Activated T-cell treated with anti-CD3 and anti-CD28 coated beads, Interleukin-2, amount 50 U/mL, for 48 hours (primary cell): ENCODE measurements around the gene EFHD2.
"Not testable (repeated sequence)": the region's sequence is repeated elsewhere in the genome, so short reads cannot be mapped to it uniquely, and the experiment has no call there.

ENCODE experiments used
- DNase-seq, 2 experiments: peaks; one replicate each; pipeline ENCODE4 v3.0.0-alpha.2; 2020

Gene EFHD2

GRCh38 chr1:15409388-15410222 lies at the start of gene EFHD2:
Gene EFHD2, plus strand, starts transcription at chr1:15409888. Its CDS starts 84 bp downstream, at chr1:15409972.
- DNase-seq, result peak; percentile 89 to 91

- no peak for DNase-seq
Observed at GRCh38 chr1:15360700-15361099, 49.0 kb upstream of the EFHD2 start.

GRCh38 chr1:15362096-15362736 lies 47.5 kb upstream of the EFHD2 start:
- no peak for DNase-seq

- no peak for DNase-seq
Observed at GRCh38 chr1:15362737-15363128, 47.0 kb upstream of the EFHD2 start.

- DNase-seq, result no peak
Observed at GRCh38 chr1:15364740-15365139, 44.9 kb upstream of the EFHD2 start.

GRCh38 chr1:15368888-15369287 lies 40.8 kb upstream of the EFHD2 start:
- no peak for DNase-seq

- no peak for DNase-seq
Observed at GRCh38 chr1:15370268-15370667, 39.4 kb upstream of the EFHD2 start.

GRCh38 chr1:15370781-15371520 lies 38.7 kb upstream of the EFHD2 start:
- no peak for DNase-seq

- DNase-seq, result no peak
Observed at GRCh38 chr1:15371610-15372545, 37.8 kb upstream of the EFHD2 start.

- no peak for DNase-seq
Observed at GRCh38 chr1:15378729-15379128, 31.0 kb upstream of the EFHD2 start.

- not testable (repeated sequence) for DNase-seq
Observed at GRCh38 chr1:15379151-15379550, 30.5 kb upstream of the EFHD2 start.

- no peak for DNase-seq
Observed at GRCh38 chr1:15380601-15381508, 28.8 kb upstream of the EFHD2 start.

- DNase-seq, result no peak
Observed at GRCh38 chr1:15381805-15382204, 27.9 kb upstream of the EFHD2 start.

GRCh38 chr1:15382601-15383518 lies 26.8 kb upstream of the EFHD2 start:
- no peak for DNase-seq

GRCh38 chr1:15383810-15384209 lies 25.9 kb upstream of the EFHD2 start:
- no peak for DNase-seq

GRCh38 chr1:15384301-15384901 lies 25.3 kb upstream of the EFHD2 start:
- DNase-seq, result no peak

- no peak for DNase-seq
Observed at GRCh38 chr1:15385420-15385819, 24.3 kb upstream of the EFHD2 start.

GRCh38 chr1:15386164-15386749 lies 23.4 kb upstream of the EFHD2 start:
- DNase-seq, result peak in 1 of 2 experiments; percentile 29

- no peak for DNase-seq
Observed at GRCh38 chr1:15388201-15388880, 21.3 kb upstream of the EFHD2 start.
